Stimulated activated CD4-positive, alpha-beta T cell treated with anti-CD3 and anti-CD28 coated beads, Interleukin-1b, Interleukin-23, amount 100 ng/mL, for 48 hours (primary cell): ENCODE measurements around the gene FBXO21.
"Not testable (repeated sequence)": the region's sequence is repeated elsewhere in the genome, so short reads cannot be mapped to it uniquely, and the experiment has no call there.

Source experiments
- DNase-seq: peaks from one replicate; pipeline ENCODE4 v3.0.0-alpha.2; 2020

The FBXO21 gene

GRCh38 chr12:117199956-117200744 lies 9.9 kb upstream of the FBXO21 start:
- DNase-seq: not testable (repeated sequence)

- DNase-seq: not testable (repeated sequence)
These were observed 6.1 kb upstream of the FBXO21 start for GRCh38 chr12:117196334-117196733.

- DNase-seq: not testable (repeated sequence)
These were observed 4.8 kb upstream of the FBXO21 start for GRCh38 chr12:117195027-117195426.

- DNase-seq: no peak
These were observed 3.6 kb upstream of the FBXO21 start for GRCh38 chr12:117193903-117194302.

DNA sequence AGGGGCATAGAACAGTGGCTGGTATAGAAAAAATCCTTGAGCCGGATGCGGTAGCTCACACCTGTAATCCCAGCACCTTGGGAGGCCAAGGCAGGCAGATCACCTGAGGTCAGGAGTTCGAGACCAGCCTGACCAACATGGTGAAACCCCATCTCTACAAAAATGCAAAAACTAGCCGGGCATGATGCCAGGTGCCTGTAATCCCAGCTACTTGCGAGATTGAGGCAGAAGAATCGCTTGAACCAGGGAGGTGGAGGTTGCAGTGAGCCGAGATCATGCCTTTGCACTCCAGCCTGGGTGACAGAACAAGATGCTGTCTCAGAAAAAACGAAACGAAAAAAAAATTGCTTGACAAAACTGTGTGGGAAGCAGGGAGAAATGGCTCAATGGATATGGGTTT lies 2.3 kb upstream of the FBXO21 start:
- DNase-seq: not testable (repeated sequence)

- DNase-seq: no peak
These were observed 1.8 kb upstream of the FBXO21 start for GRCh38 chr12:117192057-117192456.

DNA sequence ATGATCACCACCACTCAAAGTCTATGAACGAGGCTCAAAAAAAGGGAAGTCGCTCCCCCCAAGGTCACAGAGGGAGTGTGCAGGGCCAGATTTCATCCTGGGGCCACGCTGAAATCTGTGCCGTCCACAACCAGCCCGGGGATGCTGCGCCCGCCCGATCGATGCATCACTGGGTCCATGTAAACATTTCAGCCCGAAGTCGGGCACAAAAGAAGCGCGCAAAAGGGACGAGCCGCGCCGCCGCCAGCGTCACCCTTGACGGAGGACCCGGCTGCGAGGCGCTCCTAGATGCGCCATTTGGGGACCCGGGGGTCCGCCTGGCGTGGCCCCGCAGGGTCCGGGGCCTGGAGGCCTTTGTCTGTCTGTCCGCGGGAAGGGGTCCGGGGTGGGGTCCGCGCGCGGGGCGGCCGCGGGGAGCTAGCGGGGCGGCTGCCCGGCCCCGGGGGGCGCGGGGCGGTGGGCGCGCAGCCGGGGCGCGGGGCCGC lies 503 bp downstream of the FBXO21 start:
- DNase-seq: peak; percentile 38

- DNase-seq: no peak
These were observed 1.1 kb downstream of the FBXO21 start for GRCh38 chr12:117188961-117189724.

DNA sequence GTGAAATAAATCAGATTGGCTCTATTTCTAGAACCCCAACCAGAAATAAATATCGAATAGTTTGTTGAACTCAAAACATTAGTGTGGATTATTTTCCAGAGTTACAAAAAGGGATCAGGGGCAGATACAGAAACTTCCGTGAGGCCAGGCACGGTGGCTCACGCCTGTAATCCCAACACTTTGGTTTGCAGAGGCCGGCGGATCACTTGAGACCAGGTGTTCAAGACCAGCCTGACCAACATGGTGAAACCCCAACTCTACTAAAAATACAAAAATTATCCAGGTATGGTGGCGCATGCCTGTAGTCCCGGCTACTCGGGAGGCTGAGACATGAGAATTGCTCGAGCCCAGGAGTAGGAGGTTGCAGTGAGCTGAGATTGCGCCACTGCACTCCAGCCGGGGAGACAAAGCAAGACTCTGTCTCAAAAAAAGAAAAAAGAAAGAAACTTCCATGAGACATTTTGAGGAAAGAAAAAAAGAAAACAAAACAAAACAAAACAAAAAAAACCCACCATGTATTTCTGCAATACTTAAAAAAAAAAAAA lies 2.1 kb downstream of the FBXO21 start:
- no peak for DNase-seq

GRCh38 chr12:117187421-117187820 lies 2.8 kb downstream of the FBXO21 start:
- DNase-seq: no peak

DNA sequence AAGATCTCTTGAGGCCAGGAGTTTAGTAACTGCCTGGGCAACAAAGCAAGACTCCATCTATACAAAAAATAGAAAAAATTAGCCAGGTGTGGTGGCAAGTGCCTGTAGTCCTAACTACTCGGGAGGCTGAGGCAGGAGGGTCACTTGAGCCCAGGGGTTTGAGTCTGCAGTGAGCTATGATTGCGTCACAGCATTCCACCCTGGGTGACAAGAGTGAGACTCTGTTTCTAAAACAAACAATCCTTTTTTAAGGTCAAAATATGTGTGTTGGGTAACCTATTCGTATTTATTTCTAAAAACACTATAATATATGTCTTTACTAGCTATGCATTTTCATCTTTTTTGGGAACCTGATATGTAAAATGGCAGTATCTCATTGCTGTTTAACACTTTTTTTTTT lies 7.4 kb downstream of the FBXO21 start:
- no peak for DNase-seq

DNA sequence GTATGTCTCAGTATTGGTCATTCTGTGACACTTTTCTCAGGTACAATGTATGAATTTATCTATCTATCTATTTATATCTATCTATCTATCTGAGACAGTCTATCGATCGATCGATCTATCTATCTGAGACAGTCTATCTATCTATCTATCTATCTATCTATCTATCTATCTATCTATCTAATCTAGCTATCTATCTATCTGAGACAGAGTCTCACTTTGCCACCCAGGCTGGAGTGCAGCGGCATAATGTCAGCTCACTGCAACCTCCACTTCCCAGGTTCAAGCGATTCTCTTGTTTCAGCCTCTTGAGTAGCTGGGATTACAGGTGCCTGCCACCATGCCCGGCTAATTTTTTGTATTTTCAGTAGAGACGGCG lies 8.8 kb downstream of the FBXO21 start:
- not testable (repeated sequence) for DNase-seq

GRCh38 chr12:117180758-117181467 lies 9.4 kb downstream of the FBXO21 start:
- no peak for DNase-seq

DNA sequence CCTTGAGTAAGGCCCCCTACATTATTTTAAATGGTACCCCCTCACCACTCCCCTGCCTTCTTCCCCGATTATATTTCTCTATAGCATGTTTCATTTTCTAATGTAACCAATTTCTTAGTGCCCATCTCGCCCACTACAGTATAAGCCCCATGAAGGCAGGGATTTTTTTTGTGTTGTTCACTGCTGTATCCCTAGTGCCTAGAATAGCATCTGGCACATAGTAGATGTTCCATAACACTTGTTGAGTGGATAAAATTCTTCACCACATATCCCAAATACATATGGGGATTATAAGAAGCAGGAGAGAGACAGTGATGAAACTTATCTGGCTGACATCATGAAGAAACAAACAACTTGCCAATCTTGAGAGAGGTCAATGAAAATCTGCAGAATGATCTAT lies 11.5 kb downstream of the FBXO21 start:
- no peak for DNase-seq

- DNase-seq: no peak
These were observed 12.0 kb downstream of the FBXO21 start for GRCh38 chr12:117178301-117178700.

DNA sequence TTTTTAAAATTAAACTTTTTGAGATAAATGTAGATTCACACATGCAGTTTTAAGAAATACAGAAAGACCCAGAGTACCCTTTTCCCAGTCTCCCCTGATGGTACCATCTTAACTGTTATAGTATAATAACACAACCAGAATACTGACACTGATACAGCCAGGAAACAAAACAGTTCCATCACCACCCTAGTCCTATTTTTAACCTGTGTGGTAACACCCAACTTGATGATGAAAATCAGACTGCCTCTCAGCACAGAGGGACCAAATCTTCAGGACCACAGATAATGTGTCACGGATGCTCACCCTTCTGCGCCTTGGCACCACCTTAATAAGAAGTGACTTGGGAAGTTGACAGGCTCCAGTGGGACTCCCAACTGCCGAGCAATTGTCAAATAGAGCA lies 18.1 kb downstream of the FBXO21 start:
- DNase-seq: no peak

DNA sequence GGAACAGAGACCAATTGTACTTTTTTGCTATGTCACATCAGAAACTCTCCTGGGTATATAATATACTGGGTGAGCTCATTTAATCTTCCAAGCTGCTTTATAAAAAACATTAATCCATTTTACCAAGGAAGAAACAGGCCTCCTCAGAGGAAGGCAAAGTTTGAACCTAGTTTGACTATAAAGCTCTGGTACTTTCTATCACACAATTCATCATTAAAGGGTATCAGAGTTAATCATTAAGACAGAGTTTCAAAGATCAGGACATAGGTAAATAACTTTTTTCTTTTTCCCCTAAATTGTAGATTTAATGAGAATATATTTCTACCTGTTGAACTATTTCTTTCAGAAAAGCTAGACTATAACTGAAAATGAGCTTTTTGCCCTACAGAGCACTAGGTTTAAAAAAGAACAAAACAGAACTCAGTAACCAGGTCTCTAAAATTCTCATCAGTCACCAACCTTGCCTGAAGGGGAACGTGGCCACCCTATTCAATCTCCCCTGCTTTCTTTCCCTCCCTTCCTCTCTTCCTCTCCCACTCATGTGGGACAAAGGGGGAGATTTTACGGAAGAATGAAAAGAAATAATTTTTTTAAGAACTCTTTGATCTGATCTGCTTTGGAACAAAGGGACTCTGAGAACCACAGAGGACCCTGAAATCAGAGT lies 18.6 kb downstream of the FBXO21 start:
- DNase-seq: no peak

- DNase-seq: no peak
These were observed 20.7 kb downstream of the FBXO21 start for GRCh38 chr12:117169548-117169947.

- DNase-seq: no peak
These were observed 21.3 kb downstream of the FBXO21 start for GRCh38 chr12:117168976-117169375.

- DNase-seq: no peak
These were observed 22.5 kb downstream of the FBXO21 start for GRCh38 chr12:117167769-117168168.

GRCh38 chr12:117166107-117166506 lies 24.2 kb downstream of the FBXO21 start:
- no peak for DNase-seq

DNA sequence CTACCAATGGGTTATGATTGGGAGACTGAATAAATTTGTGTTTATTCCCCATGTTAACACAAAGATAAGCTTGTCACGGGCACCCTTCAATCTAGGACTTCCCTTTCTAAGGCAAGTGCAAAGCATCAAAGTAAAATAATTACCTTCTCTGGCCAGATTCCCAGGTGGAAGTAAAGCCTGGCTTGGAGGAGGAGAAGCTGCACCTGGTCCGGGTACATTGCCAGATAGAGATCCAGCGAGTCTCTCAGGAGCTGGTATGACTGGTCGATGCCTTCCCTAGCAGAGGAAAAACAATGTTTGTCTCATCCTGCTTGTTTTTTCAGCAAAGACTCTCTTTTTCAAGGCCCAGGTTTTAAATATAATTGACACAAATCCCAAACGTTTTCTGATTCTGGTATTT lies 24.9 kb downstream of the FBXO21 start:
- no peak for DNase-seq

DNA sequence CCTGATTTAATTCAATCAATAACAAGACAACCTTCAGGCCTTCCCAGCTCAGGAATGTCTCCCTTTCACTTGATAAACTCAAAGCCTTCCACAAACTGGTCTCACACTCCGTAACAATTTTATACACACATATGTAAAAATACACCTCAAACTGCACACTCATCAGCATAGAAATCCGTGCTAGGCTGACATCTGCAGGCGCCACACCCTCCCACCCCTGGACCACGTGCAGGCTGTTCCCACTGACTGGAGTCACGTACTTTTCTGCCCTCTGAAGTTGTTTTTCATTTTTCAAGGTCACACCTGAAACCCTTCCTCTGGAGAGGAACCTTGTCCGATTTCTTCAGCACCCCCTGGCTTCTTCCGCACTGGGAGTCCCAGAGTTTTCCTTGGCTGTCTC lies 27.6 kb downstream of the FBXO21 start:
- no peak for DNase-seq
